Naive thymus-derived CD4-positive, alpha-beta T cell (primary cell): Measurements from ENCODE around the gene HSP90AA1. TPM values are rescaled to one million over a fixed set of nuclear protein-coding genes. Genes with fewer than 3 reads are reported as not detected.

Source experiments
- ATAC-seq: fragments of 150-1000 bp; cut with Tn5 transposase; 2 replicates; pipeline ENCODE4 v1.10.0; 2021; ENCODE audit warnings: mild to moderate bottlenecking, moderate library complexity
- CTCF ChIA-PET: fragments of 350-600 bp; sonication (Branson Sonifier 250); formaldehyde crosslinking; loops from one replicate; lab custom pipeline; 2021; ENCODE audit warnings: antibody characterized with exemption; lab: Charles Lee
- POLR2A ChIA-PET: fragments of 350-600 bp; sonication (Branson Sonifier 250); formaldehyde crosslinking; loops from one replicate; lab custom pipeline; 2021; ENCODE audit warnings: antibody characterized with exemption, inconsistent platforms; lab: Charles Lee
- DNase-seq, 9 donors: peaks; one replicate each; pipeline versions ENCODE4 v3.0.0 to v3.0.0-alpha.2; 2020 to 2022; ENCODE audit warnings: mixed read lengths in 1 of 9
- H3K27ac ChIP-seq: one replicate; pipeline ENCODE4 v1.7.0; 2013; ENCODE audit warnings: mild to moderate bottlenecking, low read depth, low read length, moderate library complexity
- H3K27me3 ChIP-seq, 2 donors: one replicate each; pipeline ENCODE4 v1.7.0; 2013; ENCODE audit warnings: low read length in 2 of 2, mild to moderate bottlenecking in 2 of 2, moderate library complexity in 2 of 2; ENCODE audit not compliant: control insufficient read depth in 2 of 2, insufficient read depth in 2 of 2
- H3K36me3 ChIP-seq, 3 experiments: 1 replicate in 2 of 3; 2 replicates in 1 of 3; pipeline ENCODE4 v1.7.0; 2013; ENCODE audit warnings: low read length in 3 of 3, mild to moderate bottlenecking in 3 of 3, moderate library complexity in 1 of 3; ENCODE audit not compliant: insufficient read depth in 3 of 3, control insufficient read depth in 2 of 3
- H3K4me1 ChIP-seq, 2 donors: one replicate each; pipeline ENCODE4 v1.7.0; 2013; ENCODE audit warnings: low read length in 2 of 2, mild to moderate bottlenecking in 2 of 2, moderate library complexity in 1 of 2; ENCODE audit not compliant: control insufficient read depth in 2 of 2, insufficient read depth in 2 of 2
- H3K4me3 ChIP-seq: 2 replicates; pipeline ENCODE4 v1.7.0; 2013; ENCODE audit warnings: mild to moderate bottlenecking, low read length
- H3K9me3 ChIP-seq, 3 experiments: 1 replicate in 2 of 3; 2 replicates in 1 of 3; pipeline ENCODE4 v1.7.0; 2013; ENCODE audit warnings: low read length in 3 of 3; ENCODE audit not compliant: control insufficient read depth in 2 of 3
- H3K27ac Mint-ChIP-seq, 9 donors: one replicate each; pipeline ENCODE4 v1.8.0; 2020 to 2022; ENCODE audit warnings: mixed read lengths in 9 of 9, mild to moderate bottlenecking in 8 of 9, moderate library complexity in 5 of 9, inconsistent platforms in 2 of 9
- H3K27me3 Mint-ChIP-seq, 5 donors: one replicate each; pipeline ENCODE4 v1.8.0; 2021 to 2022; ENCODE audit warnings: mixed read lengths in 5 of 5, mild to moderate bottlenecking in 1 of 5
- H3K36me3 Mint-ChIP-seq, 5 donors: one replicate each; pipeline ENCODE4 v1.8.0; 2020 to 2022; ENCODE audit warnings: mixed read lengths in 5 of 5, mild to moderate bottlenecking in 3 of 5, inconsistent platforms in 1 of 5
- H3K4me1 Mint-ChIP-seq, 7 donors: one replicate each; pipeline ENCODE4 v1.8.0; 2020 to 2022; ENCODE audit warnings: mixed read lengths in 7 of 7, mild to moderate bottlenecking in 3 of 7, inconsistent platforms in 1 of 7
- H3K4me3 Mint-ChIP-seq, 10 donors: one replicate each; pipeline ENCODE4 v1.8.0; 2020 to 2022; ENCODE audit warnings: mild to moderate bottlenecking in 10 of 10, mixed read lengths in 10 of 10, moderate library complexity in 6 of 10, inconsistent platforms in 2 of 10
- H3K9me3 Mint-ChIP-seq, 11 donors: one replicate each; pipeline ENCODE4 v1.8.0; 2020 to 2022; ENCODE audit warnings: mixed read lengths in 11 of 11, mild to moderate bottlenecking in 4 of 11, inconsistent platforms in 1 of 11, moderate library complexity in 1 of 11
- intact Hi-C, 2 donors: fragments of 100-400 bp; cut with micrococcal nuclease; formaldehyde crosslinking; loops; one replicate each; pipeline ENCODE4 v1.15.1; 2023
- polyA plus RNA-seq, 2 donors: library from polyadenylated mRNA; unstranded; fragments of 300-500 nt; fragmentation: Illumina TruSeq; gene quantifications; one replicate each; pipeline ENCODE4 v1.2.3, GENCODE V29; 2021
- total RNA-seq, 6 experiments: library from RNA in 5 of 6; stranded (reverse) in 5 of 6; gene quantifications; 1 replicate in 5 of 6; 2 replicates in 1 of 6; pipeline ENCODE4 v1.2.3 and lab custom pipeline; 2021 to 2026

The HSP90AA1 gene
- total and polyA plus RNA-seq, 7 experiments from 2014 or later: 229 to 591 (median 334) TPM

GRCh38 chr14:102088012-102088792 lies 1.4 kb upstream of the HSP90AA1 start:
- no peak for ATAC-seq
- peaks cover 37 to 60% (median 55%) of the 10 kb centered on the region in 7 donors for H3K4me1 Mint-ChIP-seq
- H3K4me3 ChIP-seq: peak overlapping the region; percentile 91

GRCh38 chr14:102087762-102088011 lies 843 bp upstream of the HSP90AA1 start:
- H3K4me1 Mint-ChIP-seq: peaks cover 41 to 65% (median 60%) of the 10 kb centered on the region in 7 donors
- POLR2A ChIA-PET: interaction anchor here (0.6 to 1.6 kb wide), 5 partner anchors 25 to 275 kb away, joined by 3 to 11 read pairs (median 4); partner anchors contain the start of genes CINP, MOK and TECPR2
- H3K4me3 Mint-ChIP-seq: peak overlapping the region; percentile 81 to 98 (median 92)
- CTCF ChIA-PET: interaction anchor here (0.6 to 1.3 kb wide), 2 partner anchors 8 to 325 kb away, joined by 4 to 6 read pairs; no protein-coding TSS in a partner anchor
- Histone ChIP-seq H3K9me3 (no peaks in the 10 kb centered on the region), H3K36me3 (peaks cover 14 to 35% (median 32%) of the 10 kb centered on the region in 3 experiments), H3K27ac (peak overlapping the region; percentile 98), H3K4me3 (peak overlapping the region; percentile 91), H3K4me1 (peaks cover 38 to 41% of the 10 kb centered on the region in 2 donors), H3K27me3 (no peaks in the 10 kb centered on the region)
- no peaks in the 10 kb centered on the region for H3K27me3 Mint-ChIP-seq
- intact Hi-C loops: loop anchor here (1.0 to 5.0 kb wide), 18 partner anchors 9 to 1247 kb away; partner anchors contain the start of genes DYNC1H1 (in 2 of the 2), EIF5 (in 2 of the 2), WDR20 (in 2 of the 2) and CINP (in 1 of the 2)
- peaks cover 0 to 3% (median 0%) of the 10 kb centered on the region in 11 donors for H3K9me3 Mint-ChIP-seq
- ATAC-seq (no peak), DNase-seq (no peak)
- H3K27ac Mint-ChIP-seq: peak overlapping the region; percentile 81 to 96 (median 92)
- peaks cover 12 to 37% (median 31%) of the 10 kb centered on the region in 5 donors for H3K36me3 Mint-ChIP-seq

More at GRCh38 chr14:102088012-102088792, 1.4 kb upstream of the HSP90AA1 start:
- H3K27ac Mint-ChIP-seq: peak overlapping the region; percentile 81 to 96 (median 92)
- H3K27me3 ChIP-seq: no peaks in the 10 kb centered on the region
- peaks cover 9 to 29% (median 27%) of the 10 kb centered on the region in 3 experiments for H3K36me3 ChIP-seq
- ChIA-PET POLR2A (interaction anchor here (0.6 to 1.6 kb wide), 6 partner anchors 25 to 275 kb away, joined by 3 to 11 read pairs (median 4); partner anchors contain the start of genes CINP, MOK and TECPR2), CTCF (interaction anchor here (0.6 to 1.3 kb wide), 2 partner anchors 8 to 326 kb away, joined by 4 to 6 read pairs; no protein-coding TSS in a partner anchor)
- peaks cover 0 to 3% (median 0%) of the 10 kb centered on the region in 11 donors for H3K9me3 Mint-ChIP-seq
- intact Hi-C loops: loop anchor here (1.0 to 5.0 kb wide), 4 partner anchors 8 to 1244 kb away; partner anchors contain the start of gene EIF5 (in 1 of the 2)
- H3K9me3 ChIP-seq: no peaks in the 10 kb centered on the region
- peaks cover 33 to 37% of the 10 kb centered on the region in 2 donors for H3K4me1 ChIP-seq
- H3K27me3 Mint-ChIP-seq: no peaks in the 10 kb centered on the region
- peaks cover 8 to 32% (median 26%) of the 10 kb centered on the region in 5 donors for H3K36me3 Mint-ChIP-seq
- peak overlapping the region; percentile 98 for H3K27ac ChIP-seq
- peak; percentile 17 to 60 (median 35) for DNase-seq
- peak overlapping the region; percentile 81 to 98 (median 92) for H3K4me3 Mint-ChIP-seq

GRCh38 chr14:102086709-102086971 lies 204 bp downstream of the HSP90AA1 start:
- H3K9me3 Mint-ChIP-seq: peaks cover 0 to 3% (median 0%) of the 10 kb centered on the region in 11 donors
- Histone ChIP-seq H3K9me3 (no peaks in the 10 kb centered on the region), H3K4me1 (peaks cover 41 to 43% of the 10 kb centered on the region in 2 donors), H3K36me3 (peaks cover 20 to 43% (median 43%) of the 10 kb centered on the region in 3 experiments), H3K27ac (peak overlapping the region; percentile 98), H3K4me3 (peak overlapping the region; percentile 91), H3K27me3 (no peaks in the 10 kb centered on the region)
- ATAC-seq: no peak
- POLR2A ChIA-PET: interaction anchor here (1.5 to 1.7 kb wide), 2 partner anchors 94 to 122 kb away, joined by 4 read pairs; no protein-coding TSS in a partner anchor
- H3K4me1 Mint-ChIP-seq: peaks cover 48 to 76% (median 67%) of the 10 kb centered on the region in 7 donors
- CTCF ChIA-PET: no interaction called here
- H3K27ac Mint-ChIP-seq: peak overlapping the region; percentile 92 to 97 (median 94)
- intact Hi-C loops: loop anchor here (1.0 to 5.0 kb wide), 12 partner anchors 66 to 1248 kb away; partner anchors contain the start of genes EIF5 (in 2 of the 2), DYNC1H1 (in 1 of the 2) and RCOR1 (in 1 of the 2)
- H3K36me3 Mint-ChIP-seq: peaks cover 12 to 44% (median 38%) of the 10 kb centered on the region in 5 donors
- peak overlapping the region; percentile 87 to 98 (median 90) for H3K4me3 Mint-ChIP-seq
- DNase-seq: no peak
- no peaks in the 10 kb centered on the region for H3K27me3 Mint-ChIP-seq

- peak overlapping the region; percentile 88 to 98 (median 96) for H3K4me3 Mint-ChIP-seq
- peaks cover 14 to 50% (median 41%) of the 10 kb centered on the region in 5 donors for H3K36me3 Mint-ChIP-seq
- peaks cover 25 to 49% (median 47%) of the 10 kb centered on the region in 3 experiments for H3K36me3 ChIP-seq
- no peaks in the 10 kb centered on the region for H3K27me3 Mint-ChIP-seq
- intact Hi-C loops: loop anchor here (1.0 to 5.0 kb wide), 12 partner anchors 65 to 1249 kb away; partner anchors contain the start of genes EIF5 (in 2 of the 2), DYNC1H1 (in 1 of the 2) and RCOR1 (in 1 of the 2)
- peak overlapping the region; percentile 88 for H3K4me3 ChIP-seq
- peak overlapping the region; percentile 92 to 98 (median 96) for H3K27ac Mint-ChIP-seq
- no peaks in the 10 kb centered on the region for H3K9me3 ChIP-seq
- H3K9me3 Mint-ChIP-seq: peaks cover 0 to 3% (median 0%) of the 10 kb centered on the region in 11 donors
- ATAC-seq (peak; percentile 63), DNase-seq (peak in 8 of 9 donors; percentile 59 to 80 (median 74))
- H3K4me1 ChIP-seq: peaks cover 41 to 43% of the 10 kb centered on the region in 2 donors
- H3K27ac ChIP-seq: peak overlapping the region; percentile 98
- POLR2A ChIA-PET: interaction anchor here (1.5 to 1.7 kb wide), 2 partner anchors 93 to 121 kb away, joined by 4 read pairs; no protein-coding TSS in a partner anchor
- peaks cover 51 to 81% (median 70%) of the 10 kb centered on the region in 7 donors for H3K4me1 Mint-ChIP-seq
- CTCF ChIA-PET: no interaction called here
- no peaks in the 10 kb centered on the region for H3K27me3 ChIP-seq
Observed at GRCh38 chr14:102085948-102086708, 716 bp downstream of the HSP90AA1 start.

GRCh38 chr14:102085488-102085887 lies 1.4 kb downstream of the HSP90AA1 start:
- H3K36me3 Mint-ChIP-seq: peaks cover 17 to 55% (median 47%) of the 10 kb centered on the region in 5 donors
- ChIA-PET POLR2A (interaction anchor here (0.6 to 1.7 kb wide), 4 partner anchors 18 to 184 kb away, joined by 3 to 6 read pairs (median 4); no protein-coding TSS in a partner anchor), CTCF (interaction anchor here (0.9 to 1.0 kb wide), 2 partner anchors 11 to 915 kb away, joined by 3 read pairs; no protein-coding TSS in a partner anchor)
- H3K27me3 Mint-ChIP-seq: no peaks in the 10 kb centered on the region
- peak overlapping the region; percentile 92 to 98 (median 96) for H3K27ac Mint-ChIP-seq
- ATAC-seq (no peak), DNase-seq (no peak)
- intact Hi-C loops: loop anchor here (5.0 kb wide), 3 partner anchors 263 to 1247 kb away; partner anchors contain the start of gene EIF5 (in 1 of the 2)
- peaks cover 54 to 82% (median 75%) of the 10 kb centered on the region in 7 donors for H3K4me1 Mint-ChIP-seq
- Histone ChIP-seq H3K27me3 (no peaks in the 10 kb centered on the region), H3K36me3 (peaks cover 27 to 55% (median 53%) of the 10 kb centered on the region in 3 experiments), H3K9me3 (no peaks in the 10 kb centered on the region), H3K4me1 (peaks cover 41 to 43% of the 10 kb centered on the region in 2 donors), H3K4me3 (peak overlapping the region; percentile 88), H3K27ac (peak overlapping the region; percentile 98)
- peaks cover 0 to 3% (median 0%) of the 10 kb centered on the region in 11 donors for H3K9me3 Mint-ChIP-seq
- H3K4me3 Mint-ChIP-seq: peak overlapping the region; percentile 88 to 98 (median 96)
